Measurements from ENCODE around the gene GMDS. TPM values are rescaled to one million over a fixed set of nuclear protein-coding genes. Genes with fewer than 3 reads are reported as not detected.
A peak's percentile ranks its signal among the peaks of the same experiment; 100 is the strongest.

The GMDS gene
- total RNA-seq, 1 experiment from 2014 or later: 35.0 TPM

DNA sequence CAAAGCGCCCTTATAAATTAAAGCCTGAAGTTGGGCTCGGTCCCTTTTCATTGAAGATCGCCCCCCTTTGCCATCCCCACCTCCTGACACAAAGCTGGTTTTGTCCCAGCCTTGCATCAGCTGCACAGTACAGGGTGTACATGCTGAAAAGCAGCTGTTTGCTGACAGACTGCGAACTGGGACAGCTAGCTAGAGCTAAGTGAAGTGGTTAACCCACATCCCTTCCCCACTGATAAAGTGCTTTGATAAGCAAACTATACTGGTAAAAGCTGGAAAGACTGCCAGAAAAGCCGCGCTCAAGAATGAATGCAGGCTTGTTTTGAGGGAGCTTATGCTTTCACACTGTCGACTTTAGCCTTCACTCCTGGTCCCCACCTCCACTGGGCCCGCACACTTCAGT lies 207.3 kb downstream of the GMDS start (continued):
- TF ChIP-seq, protein P1, sequence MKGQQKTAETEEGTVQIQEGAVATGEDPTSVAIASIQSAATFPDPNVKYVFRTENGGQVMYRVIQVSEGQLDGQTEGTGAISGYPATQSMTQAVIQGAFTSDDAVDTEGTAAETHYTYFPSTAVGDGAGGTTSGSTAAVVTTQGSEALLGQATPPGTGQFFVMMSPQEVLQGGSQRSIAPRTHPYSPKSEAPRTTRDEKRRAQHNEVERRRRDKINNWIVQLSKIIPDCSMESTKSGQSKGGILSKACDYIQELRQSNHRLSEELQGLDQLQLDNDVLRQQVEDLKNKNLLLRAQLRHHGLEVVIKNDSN (CRISPR knock-in tag; IDR thresholded peaks at IDR 0.05): no peak
- TF ChIP-seq FOXK1 (CRISPR knock-in tag; IDR thresholded peaks at IDR 0.05) (no peak), MAX (CRISPR knock-in tag; IDR thresholded peaks at IDR 0.05) (no peak), ZNF423 (CRISPR knock-in tag; IDR thresholded peaks at IDR 0.05) (no peak), FOXJ3 (CRISPR knock-in tag; IDR thresholded peaks at IDR 0.05; ENCODE audit: borderline replicate concordance) (no peak), TEAD1 (CRISPR knock-in tag; IDR thresholded peaks at IDR 0.05) (no peak)

GRCh38 chr6:2037237-2037926 lies 208.0 kb downstream of the GMDS start:
- ATAC-seq (peak; percentile 65), DNase-seq (ENCODE audit: low spot score) (no peak)
- TF ChIP-seq MAX (CRISPR knock-in tag; IDR thresholded peaks at IDR 0.05): 0 out of 2 replicates have a peak, but pooled peaks have one; percentile 25
- no peak for TF ChIP-seq OVOL2 (CRISPR knock-in tag; IDR thresholded peaks at IDR 0.05; ENCODE audit: borderline replicate concordance)
- ChIA-PET POLR2A (no interaction called here), CTCF (interaction anchor here (1.4 to 1.9 kb wide), 2 partner anchors 122 to 144 kb away, joined by 3 to 8 read pairs; no protein-coding TSS in a partner anchor)
- Mint-ChIP-seq H3K27me3 (ENCODE audit: low read depth) (no peaks in the 10 kb centered on the region), H3K27ac (no peak overlapping the region), H3K4me1 (peaks cover 6% of the 10 kb centered on the region; the same call in 1 of the 2 replicates), H3K36me3 (no peaks in the 10 kb centered on the region), H3K4me3 (no peak overlapping the region), H3K9me3 (no peaks in the 10 kb centered on the region)

GRCh38 chr6:2036710-2037023 lies 208.7 kb downstream of the GMDS start:
- Mint-ChIP-seq H3K27me3 (ENCODE audit: low read depth) (no peaks in the 10 kb centered on the region), H3K4me3 (no peak overlapping the region), H3K4me1 (peaks cover 10% of the 10 kb centered on the region; the same call in 1 of the 2 replicates), H3K9me3 (no peaks in the 10 kb centered on the region), H3K36me3 (no peaks in the 10 kb centered on the region), H3K27ac (no peak overlapping the region)
- POLR2A ChIA-PET: no interaction called here
- ATAC-seq (no peak), DNase-seq (ENCODE audit: low spot score) (no peak)
- CTCF ChIA-PET: interaction anchor here (1.4 kb wide), 1 partner anchor 122 kb away, joined by 3 read pairs; no protein-coding TSS in a partner anchor
- TF ChIP-seq TP53 (CRISPR knock-in tag; IDR thresholded peaks at IDR 0.05): no peak
- TF ChIP-seq, protein P2, sequence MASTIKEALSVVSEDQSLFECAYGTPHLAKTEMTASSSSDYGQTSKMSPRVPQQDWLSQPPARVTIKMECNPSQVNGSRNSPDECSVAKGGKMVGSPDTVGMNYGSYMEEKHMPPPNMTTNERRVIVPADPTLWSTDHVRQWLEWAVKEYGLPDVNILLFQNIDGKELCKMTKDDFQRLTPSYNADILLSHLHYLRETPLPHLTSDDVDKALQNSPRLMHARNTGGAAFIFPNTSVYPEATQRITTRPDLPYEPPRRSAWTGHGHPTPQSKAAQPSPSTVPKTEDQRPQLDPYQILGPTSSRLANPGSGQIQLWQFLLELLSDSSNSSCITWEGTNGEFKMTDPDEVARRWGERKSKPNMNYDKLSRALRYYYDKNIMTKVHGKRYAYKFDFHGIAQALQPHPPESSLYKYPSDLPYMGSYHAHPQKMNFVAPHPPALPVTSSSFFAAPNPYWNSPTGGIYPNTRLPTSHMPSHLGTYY (CRISPR knock-in tag; IDR thresholded peaks at IDR 0.05): no peak
- no peak for TF ChIP-seq FOXP1 (CRISPR knock-in tag; IDR thresholded peaks at IDR 0.05; ENCODE audit: borderline replicate concordance)
- TF ChIP-seq GABPB1 (CRISPR knock-in tag; IDR thresholded peaks at IDR 0.05): no peak
- no peak for TF ChIP-seq NFYB (CRISPR knock-in tag; conservative IDR thresholded peaks at IDR 0.05; ENCODE audit: low read depth)
- TF ChIP-seq, protein P3, sequence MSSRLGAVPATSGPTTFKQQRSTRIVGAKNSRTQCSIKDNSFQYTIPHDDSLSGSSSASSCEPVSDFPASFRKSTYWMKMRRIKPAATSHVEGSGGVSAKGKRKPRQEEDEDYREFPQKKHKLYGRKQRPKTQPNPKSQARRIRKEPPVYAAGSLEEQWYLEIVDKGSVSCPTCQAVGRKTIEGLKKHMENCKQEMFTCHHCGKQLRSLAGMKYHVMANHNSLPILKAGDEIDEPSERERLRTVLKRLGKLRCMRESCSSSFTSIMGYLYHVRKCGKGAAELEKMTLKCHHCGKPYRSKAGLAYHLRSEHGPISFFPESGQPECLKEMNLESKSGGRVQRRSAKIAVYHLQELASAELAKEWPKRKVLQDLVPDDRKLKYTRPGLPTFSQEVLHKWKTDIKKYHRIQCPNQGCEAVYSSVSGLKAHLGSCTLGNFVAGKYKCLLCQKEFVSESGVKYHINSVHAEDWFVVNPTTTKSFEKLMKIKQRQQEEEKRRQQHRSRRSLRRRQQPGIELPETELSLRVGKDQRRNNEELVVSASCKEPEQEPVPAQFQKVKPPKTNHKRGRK (CRISPR knock-in tag; IDR thresholded peaks at IDR 0.05; ENCODE audit: borderline replicate concordance): no peak
- TF ChIP-seq IRF1 (CRISPR knock-in tag; IDR thresholded peaks at IDR 0.05): no peak
- no peak for TF ChIP-seq ZNF532 (CRISPR knock-in tag; IDR thresholded peaks at IDR 0.05; ENCODE audit: borderline replicate concordance)
- TF ChIP-seq, protein P4, sequence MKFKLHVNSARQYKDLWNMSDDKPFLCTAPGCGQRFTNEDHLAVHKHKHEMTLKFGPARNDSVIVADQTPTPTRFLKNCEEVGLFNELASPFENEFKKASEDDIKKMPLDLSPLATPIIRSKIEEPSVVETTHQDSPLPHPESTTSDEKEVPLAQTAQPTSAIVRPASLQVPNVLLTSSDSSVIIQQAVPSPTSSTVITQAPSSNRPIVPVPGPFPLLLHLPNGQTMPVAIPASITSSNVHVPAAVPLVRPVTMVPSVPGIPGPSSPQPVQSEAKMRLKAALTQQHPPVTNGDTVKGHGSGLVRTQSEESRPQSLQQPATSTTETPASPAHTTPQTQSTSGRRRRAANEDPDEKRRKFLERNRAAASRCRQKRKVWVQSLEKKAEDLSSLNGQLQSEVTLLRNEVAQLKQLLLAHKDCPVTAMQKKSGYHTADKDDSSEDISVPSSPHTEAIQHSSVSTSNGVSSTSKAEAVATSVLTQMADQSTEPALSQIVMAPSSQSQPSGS (CRISPR knock-in tag; IDR thresholded peaks at IDR 0.05; ENCODE audit: borderline replicate concordance, low read depth): no peak
- no peak for TF ChIP-seq ZNF671 (CRISPR knock-in tag; IDR thresholded peaks at IDR 0.05)
- no peak for TF ChIP-seq ZNF219 (CRISPR knock-in tag; IDR thresholded peaks at IDR 0.05; ENCODE audit: borderline replicate concordance)
- TF ChIP-seq, protein P5, sequence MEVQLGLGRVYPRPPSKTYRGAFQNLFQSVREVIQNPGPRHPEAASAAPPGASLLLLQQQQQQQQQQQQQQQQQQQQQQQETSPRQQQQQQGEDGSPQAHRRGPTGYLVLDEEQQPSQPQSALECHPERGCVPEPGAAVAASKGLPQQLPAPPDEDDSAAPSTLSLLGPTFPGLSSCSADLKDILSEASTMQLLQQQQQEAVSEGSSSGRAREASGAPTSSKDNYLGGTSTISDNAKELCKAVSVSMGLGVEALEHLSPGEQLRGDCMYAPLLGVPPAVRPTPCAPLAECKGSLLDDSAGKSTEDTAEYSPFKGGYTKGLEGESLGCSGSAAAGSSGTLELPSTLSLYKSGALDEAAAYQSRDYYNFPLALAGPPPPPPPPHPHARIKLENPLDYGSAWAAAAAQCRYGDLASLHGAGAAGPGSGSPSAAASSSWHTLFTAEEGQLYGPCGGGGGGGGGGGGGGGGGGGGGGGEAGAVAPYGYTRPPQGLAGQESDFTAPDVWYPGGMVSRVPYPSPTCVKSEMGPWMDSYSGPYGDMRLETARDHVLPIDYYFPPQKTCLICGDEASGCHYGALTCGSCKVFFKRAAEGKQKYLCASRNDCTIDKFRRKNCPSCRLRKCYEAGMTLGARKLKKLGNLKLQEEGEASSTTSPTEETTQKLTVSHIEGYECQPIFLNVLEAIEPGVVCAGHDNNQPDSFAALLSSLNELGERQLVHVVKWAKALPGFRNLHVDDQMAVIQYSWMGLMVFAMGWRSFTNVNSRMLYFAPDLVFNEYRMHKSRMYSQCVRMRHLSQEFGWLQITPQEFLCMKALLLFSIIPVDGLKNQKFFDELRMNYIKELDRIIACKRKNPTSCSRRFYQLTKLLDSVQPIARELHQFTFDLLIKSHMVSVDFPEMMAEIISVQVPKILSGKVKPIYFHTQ (CRISPR knock-in tag; IDR thresholded peaks at IDR 0.05): no peak

All from WTC11 (cell line).